GM19438 (cell line): Measurements from ENCODE around the gene DIAPH1.

Experiments used
- ATAC-seq: cut with Tn5 transposase; IDR thresholded peaks from one replicate; pipeline ENCODE4 v1.9.1; 2021; ENCODE audit warnings: low read depth; ENCODE audit not compliant: unreplicated experiment

DIAPH1 gene

DNA sequence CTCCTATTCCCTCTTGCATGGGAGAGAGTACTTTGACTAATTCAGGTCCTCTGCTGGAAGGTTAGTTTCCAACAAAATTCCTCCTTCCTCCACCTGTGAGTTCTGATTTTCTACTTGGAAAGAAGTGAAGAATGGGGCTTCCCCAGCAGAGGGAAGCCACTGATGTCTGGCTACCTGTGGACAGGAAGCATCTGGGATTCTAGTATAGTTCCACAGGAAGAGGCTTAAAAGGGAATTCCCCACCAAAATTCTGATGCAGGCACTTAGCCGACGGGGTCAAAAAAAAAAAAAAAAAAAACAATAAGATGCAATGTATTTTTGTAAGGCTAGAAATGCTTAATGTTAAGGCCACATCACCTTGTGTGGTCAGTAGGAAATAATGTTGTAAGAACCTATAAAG lies 96.5 kb downstream of the DIAPH1 start:
- ATAC-seq: no peak

DNA sequence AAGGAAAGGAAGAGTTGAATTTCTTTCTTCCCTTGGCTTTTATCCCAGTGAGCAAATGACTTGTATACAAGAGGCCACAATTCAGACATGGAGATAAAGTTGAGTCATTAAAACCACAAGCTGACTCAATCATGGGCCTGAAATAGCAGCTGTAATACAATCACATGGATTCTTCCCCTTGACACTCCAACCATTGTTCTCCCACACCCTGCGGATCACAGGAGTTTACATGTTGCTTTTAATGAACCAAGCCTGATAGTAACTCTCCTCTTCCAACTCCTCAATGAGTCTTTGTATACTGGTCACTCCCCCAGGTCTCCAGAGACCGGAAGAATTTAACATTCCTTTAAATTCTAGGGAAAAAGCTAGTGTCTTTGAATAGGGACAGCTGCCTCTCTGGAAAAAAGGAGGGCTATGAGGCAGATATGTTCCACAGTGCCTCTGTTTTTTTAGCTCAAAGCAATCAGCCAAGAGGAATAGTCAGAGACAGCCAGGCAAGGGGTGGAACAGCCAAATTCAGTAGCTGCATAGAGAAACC lies 97.5 kb downstream of the DIAPH1 start:
- ATAC-seq: no peak

DNA sequence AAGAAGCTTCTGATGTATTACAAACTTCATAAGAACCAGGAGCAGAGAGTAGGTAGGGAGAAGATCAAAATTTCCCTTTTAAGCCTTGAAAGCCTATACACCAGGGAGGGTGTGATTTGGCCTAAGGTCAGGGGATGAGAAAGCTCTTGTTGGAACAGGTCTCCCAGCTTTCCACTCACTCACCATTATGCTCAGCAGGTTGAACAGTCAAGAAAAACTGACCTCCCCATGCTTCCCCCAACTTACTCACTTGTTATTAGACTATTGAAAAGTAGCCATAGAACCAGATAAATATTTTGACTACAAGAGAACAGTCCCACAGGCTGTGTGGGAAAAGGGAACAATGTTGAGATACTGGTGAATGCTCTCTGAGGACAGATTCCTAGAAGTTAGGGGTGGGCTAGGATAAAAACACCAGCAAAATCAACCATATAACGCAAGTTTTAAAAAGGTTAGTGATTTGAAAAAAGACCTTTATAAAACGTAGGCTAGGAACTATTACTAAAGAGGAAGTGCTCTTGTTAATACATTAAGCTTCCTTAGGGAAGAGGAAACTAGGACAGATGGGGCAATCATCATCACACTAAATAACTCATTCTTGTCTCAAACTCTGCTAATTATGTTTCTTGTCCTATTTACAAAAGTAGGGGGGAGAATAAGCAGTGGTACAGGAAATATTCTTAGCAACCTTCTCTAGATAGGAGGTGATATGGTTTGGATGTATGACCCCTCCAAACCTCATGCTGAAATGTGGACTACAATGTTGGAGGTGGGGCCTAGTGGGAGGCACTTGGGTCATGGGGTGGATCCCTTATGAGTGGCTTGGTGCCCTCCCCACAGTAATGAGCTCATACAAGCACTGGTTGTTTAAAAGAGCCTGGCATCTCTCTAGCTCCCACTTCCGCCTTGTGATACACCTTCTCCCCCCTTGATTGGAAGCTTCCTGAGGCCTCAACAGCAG lies 98.9 kb downstream of the DIAPH1 start:
- ATAC-seq: no peak

DNA sequence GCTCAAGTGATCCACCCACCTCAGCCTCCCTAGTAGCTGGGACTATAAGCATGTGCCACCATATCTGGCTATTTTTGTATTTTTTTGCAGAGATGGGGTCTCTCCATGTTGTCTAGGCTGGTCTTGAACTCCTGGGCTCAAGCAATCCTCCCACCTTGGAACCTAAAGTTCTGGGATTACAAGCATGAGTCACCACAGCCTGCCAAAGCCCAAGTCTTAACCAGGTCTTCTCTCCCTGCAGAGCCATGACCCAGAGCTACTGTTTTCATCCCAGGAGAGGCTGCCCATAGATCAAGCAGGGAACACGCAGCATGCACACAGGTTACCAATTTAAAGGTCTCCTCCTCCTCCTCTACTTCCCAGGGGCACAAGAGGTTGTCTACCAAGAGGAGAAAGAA lies 100.2 kb downstream of the DIAPH1 start:
- no peak for ATAC-seq

DNA sequence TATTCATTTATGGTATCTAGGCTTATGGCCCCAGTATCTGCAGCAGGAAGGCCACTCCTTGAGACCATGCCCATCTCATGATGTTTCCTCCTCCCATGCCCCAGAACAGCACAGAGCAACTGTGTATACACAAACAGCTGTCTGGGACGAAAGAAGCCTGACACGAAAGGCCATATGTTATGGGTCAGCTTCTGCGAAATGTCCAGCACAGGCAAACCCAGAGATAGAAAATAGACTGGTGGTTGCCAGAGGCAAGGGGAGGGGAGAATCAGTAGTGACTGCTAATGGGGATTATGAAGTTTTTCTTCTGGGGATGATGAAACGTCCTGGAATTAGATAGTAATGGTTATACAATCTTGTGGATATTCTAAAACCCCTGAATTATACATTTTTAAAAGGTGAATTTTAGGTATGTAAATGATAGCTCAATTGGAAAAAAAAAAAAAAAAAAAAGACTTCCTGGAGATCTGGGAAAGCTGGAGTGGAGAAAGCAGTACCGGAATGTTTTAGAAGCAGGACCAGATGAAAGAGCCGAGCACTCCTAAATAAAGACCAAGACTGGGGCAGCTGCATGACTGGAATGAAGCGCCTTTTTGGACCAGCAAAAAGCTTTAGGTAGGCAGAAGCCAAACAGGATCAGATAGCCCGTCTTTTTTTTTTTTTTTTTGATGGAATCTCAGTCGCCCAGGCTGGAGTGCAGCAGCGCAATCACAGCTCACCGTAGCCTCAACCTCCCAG lies 100.8 kb downstream of the DIAPH1 start:
- no peak for ATAC-seq

DNA sequence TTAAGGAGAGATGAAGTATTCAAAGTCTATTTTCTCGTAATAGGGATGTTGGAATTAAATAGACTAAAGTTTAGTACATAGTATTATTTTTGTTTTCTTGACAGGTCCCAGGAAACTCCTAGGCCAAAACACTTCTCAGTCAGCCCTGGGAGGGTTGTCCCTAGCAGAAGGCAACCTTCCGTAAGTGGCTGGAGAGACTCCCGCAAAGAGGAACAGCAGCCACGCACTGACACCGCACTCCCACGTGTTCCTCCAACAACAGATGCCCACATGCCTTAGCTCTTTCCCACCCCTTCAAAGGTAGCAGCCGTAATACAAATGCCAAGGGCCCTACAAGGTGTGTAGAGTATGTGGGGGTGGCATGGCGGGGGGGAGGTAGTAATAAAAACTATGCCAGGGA lies 101.5 kb downstream of the DIAPH1 start:
- ATAC-seq: no peak

DNA sequence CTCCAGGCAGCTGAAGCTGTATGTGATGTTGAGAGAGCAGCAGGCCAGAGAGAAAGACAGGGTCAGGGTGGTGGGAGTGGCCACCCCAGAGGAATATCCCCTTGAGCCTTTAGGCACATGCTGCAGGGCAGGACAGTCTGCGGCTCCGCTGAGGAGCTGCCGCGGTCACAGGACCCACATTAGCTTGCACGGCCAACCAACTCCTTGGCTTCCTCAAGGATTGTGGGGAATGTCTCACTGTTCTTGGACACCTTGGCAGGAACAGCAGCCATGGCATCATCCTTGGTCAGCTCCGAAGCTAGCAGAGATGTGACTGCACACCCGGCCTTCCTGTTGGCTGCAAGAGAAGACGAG lies 102.2 kb downstream of the DIAPH1 start:
- ATAC-seq: no peak

DNA sequence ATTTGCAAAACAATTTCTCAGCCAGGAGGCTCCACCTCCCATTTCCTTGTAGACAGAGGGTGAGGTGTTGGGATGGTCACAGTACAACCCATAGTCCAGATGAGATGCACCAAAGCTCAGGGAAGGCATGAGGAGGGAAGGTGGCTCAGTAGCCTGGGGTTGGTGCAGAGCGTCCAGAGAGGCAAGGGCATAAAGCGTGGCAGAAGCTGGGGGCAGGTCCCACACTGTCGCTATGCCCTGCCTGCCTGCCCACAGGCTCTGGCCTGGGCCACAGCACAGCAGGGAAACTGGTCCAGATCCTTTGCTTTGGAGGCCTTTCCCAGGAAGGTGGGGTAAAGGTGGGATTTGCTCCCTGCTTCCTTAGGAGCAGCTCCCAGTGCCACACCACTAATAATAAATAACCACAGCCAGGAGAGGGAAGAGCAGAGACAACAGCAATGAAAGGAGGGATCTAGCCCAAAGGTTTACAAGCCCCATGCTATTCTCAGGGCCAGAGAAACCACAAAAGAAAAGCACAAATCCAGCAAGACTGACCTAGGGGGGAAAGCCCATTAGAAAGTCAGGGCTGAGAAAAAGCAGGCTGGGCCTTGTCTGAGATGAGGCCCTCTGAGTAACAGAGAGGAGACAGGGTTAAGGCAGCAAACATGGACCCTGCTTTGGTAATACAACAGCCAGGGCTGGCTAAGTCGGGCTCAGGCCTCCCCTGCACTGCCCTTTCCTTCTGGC lies 102.7 kb downstream of the DIAPH1 start:
- no peak for ATAC-seq

DNA sequence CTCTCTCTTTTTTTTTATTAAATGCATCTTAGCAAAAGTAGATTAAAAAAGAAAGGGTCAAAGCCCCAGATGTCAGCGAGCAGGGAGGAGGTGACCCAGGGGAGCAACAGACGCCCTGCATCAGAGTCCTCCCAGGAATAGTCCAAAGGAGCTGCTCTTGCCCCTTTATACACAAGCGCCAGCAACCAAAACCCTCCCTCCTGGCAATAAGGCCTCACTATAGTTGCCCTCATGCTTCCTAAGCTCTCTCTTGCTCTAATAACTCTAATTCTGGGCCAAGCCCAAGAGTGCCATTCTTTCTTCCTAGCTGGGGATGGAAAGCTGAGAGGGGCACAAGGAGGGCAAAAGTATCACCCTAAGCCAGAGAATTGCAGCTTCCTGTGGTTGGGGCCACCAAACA lies 103.7 kb downstream of the DIAPH1 start:
- ATAC-seq: no peak

DNA sequence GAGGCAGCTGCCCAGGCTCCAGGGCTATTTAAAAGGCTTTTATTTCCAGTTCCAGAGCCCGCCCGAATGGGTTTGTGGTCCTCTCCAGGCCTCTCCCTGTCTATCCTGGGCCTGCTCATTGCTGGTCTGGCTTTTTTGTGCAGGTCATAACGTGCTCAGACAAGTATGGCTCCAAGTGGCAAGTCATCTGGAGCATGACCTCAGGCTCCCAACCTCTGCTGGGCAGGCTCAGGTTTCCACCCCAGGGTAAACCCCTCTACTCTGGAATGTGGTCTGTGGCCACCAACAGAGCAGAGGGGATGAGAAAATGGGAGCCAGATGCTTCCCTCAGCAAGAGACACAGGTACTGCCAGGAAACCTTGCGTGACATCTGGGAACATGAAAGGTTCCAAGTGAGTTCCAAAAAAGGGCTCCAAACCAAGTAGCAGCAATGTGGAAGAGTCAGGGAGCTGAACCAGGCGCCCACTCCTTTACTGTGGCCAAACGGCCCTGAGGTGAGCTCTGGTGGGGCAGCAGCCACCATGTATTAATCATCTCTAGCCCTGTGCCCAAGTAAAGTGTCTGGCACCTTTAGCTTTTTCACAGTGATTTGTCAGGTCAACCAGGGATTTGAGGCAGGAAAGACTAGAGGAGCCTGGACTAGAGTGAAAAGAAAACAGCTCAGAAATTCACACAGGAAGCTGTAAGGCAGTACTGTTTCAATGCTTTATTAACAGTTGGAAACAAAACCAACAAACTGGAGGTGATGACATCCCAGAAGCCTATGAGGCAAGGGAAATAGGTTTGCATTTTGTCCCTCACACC lies 104.3 kb downstream of the DIAPH1 start:
- no peak for ATAC-seq

DNA sequence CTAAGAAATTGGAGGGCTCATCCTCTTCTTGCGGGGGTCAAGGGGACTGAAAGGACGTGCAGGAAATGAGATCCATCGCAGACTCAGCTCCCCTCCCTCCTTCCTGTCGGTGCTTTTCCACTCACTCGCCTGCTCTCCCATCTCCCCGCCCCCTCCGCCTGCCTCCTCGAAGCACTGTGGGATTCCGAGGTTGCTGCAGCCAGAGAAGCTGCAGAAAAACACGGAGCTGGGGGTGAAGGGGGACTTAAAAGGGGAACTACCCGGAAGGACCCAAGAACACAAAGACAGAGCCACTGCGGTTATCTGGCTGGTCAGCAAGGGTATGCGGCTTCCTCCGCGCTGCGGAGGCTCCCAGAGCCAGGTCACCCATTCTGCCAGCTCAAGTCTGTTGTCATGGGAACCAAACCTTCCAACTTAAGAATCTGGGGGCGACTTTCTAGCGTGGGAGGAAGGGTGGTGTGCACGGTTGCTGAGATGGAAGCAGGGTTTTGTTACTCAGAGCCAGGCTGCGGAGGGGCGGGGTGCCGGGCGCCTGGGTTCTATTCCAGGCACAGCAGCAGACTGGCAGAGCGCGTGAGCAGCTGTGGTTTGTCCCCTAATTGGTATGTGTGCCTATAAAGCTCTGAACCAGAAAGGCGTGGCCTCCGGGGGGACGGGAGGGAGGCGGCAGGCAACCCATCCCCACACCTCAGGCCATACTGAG lies 105.0 kb downstream of the DIAPH1 start:
- no peak for ATAC-seq

DNA sequence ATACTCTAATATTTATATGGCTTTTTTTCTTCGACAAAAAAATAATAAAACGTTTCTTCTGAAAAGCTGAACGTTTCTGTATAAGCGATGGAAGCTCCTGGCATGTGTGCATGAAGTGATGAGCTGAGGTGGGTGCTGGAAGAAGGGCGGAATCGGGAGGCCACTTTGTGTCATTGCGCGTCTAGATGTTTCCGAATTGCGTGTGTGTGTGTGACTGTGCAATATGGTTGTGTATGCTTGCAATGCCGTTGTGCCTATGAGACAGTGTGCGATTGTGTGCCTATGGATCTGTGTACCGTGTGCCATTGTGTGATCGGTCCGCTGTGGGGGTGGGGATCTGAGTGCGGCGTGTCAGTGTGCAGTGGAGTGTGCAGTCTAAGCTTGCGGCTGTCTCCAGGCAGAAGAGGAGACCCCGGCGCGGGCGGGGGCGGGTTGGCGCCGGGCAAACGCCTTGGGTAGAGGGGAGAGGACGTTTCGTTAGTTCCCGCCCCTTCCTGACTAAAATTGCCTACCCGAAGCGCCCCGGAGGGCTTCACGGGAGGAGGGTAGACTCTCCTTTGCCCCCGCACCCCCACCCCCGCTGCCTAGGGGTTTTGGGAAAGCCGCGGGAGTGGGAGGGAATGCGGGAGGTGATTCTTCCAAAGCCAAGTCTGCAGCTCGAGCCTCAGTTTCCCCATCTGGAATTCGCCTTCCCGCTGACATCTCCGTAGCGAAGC lies 105.7 kb downstream of the DIAPH1 start:
- ATAC-seq: no peak

DNA sequence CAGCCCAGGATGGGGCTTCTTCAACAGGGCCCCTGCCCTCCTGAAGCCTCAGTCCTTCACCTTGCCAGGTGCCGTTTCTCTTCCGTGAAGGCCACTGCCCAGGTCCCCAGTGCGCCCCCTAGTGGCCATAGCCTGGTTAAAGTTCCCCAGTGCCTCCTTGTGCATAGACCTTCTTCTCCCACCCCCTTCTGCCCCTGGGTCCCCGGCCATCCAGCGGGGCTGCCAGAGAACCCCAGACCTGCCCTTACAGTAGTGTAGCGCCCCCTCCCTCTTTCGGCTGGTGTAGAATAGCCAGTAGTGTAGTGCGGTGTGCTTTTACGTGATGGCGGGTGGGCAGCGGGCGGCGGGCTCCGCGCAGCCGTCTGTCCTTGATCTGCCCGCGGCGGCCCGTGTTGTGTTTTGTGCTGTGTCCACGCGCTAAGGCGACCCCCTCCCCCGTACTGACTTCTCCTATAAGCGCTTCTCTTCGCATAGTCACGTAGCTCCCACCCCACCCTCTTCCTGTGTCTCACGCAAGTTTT lies 106.3 kb downstream of the DIAPH1 start:
- no peak for ATAC-seq

DNA sequence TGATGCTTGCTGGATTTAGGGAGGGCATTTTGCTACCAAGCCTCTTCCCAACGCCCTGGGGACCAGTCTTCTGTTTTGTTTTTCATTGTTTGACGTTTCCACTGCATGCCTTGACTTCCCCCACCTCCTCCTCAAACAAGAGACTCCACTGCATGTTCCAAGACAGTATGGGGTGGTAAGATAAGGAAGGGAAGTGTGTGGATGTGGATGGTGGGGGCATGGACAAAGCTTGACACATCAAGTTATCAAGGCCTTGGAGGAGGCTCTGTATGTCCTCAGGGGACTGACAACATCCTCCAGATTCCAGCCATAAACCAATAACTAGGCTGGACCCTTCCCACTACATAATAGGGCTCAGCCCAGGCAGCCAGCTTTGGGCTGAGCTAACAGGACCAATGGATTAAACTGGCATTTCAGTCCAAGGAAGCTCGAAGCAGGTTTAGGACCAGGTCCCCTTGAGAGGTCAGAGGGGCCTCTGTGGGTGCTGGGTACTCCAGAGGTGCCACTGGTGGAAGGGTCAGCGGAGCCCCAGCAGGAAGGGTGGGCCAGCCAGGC lies 107.0 kb downstream of the DIAPH1 start:
- no peak for ATAC-seq

DNA sequence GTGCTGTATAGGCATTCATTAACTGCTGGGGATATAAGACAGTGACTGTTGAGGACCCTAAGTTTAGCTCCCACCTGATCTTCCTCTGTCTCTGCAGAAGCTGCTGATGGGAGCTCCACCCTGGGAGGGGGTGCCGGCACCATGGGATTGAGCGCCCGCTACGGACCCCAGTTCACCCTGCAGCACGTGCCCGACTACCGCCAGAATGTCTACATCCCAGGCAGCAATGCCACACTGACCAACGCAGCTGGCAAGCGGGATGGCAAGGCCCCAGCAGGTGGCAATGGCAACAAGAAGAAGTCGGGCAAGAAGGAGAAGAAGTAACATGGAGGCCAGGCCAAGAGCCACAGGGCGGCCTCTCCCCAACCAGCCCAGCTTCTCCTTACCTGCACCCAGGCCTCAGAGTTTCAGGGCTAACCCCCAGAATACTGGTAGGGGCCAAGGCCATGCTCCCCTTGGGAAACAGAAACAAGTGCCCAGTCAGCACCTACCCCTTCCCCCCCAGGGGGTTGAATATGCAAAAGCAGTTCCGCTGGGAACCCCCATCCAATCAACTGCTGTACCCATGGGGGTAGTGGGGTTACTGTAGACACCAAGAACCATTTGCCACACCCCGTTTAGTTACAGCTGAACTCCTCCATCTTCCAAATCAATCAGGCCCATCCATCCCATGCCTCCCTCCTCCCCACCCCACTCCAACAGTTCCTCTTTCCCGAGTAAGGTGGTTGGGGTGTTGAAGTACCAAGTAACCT lies 107.8 kb downstream of the DIAPH1 start:
- no peak for ATAC-seq

DNA sequence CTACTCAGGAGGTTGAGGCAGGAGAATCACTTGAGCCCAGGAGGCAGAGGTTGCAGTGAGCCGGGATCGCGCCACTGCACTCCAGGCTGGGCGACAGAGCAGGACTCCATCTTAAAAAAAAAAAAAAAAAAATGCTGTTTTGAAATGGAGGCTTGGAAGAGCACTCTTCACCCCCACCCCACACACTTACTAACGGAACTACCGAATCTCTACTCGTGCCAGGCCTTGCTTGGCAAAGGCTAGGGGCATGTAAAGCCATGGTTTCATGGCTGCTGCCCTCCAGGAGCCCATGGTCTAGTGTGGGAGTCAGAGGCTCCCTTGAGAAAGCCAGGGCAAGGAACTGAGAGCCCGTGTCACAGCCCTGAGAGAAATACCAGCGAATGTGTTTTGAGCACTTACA lies 108.6 kb downstream of the DIAPH1 start:
- no peak for ATAC-seq

DNA sequence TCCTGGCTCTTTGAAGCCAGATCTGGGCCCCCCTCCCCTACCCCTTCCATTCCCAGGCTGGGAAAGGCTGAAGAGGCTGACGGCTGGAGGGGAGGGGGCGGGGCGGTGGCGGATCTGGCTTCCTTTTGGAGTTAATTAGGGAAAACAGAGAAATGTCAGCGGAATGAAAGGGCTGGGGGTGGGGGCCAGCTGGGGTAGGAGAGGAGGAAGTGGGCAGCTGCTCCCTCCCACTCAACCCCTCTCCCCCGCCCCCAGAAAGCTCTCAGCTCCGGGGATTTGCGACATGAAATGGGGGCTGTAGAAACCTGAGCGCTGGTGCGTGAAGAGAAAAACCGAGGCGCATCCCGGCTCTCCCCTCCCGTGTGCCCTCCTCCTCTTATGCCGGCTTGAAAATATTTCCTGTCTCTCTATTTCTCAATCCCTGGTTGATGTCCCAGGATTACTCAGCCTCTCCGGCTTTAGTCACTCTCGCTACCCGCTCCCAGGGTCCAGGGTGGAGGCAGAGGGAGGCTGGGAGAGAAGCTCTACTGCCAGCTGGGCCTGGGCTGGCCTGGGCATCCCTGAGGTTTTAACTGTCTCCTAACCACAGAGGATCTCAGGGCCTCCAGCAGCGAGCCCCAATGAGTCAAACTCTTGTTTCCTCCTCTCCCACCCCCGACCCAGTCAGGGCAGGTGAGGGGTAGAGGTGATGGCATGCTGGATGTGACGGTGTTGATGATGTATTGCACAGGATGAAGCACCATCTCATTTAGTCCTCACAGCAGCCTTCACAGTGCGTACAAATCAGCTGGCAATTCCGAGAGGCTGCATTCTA lies 109.8 kb downstream of the DIAPH1 start:
- ATAC-seq: no peak
